Breast epithelium (tissue), 3 donors: ENCODE results near the gene COG3.
A peak's percentile ranks its signal among the peaks of the same experiment; 100 is the strongest.

Experiments used
- POLR2A ChIP-seq: fragments of 450-650 bp; IDR thresholded peaks from one replicate; pipeline ENCODE4 v1.6.1; 2016; ENCODE audit warnings: antibody characterized with exemption, mild to moderate bottlenecking, moderate library complexity
- POLR2AphosphoS5 ChIP-seq, 3 donors: sonication (generic); formaldehyde crosslinking; IDR thresholded peaks; one replicate each; pipeline ENCODE4 v1.6.1; 2017; ENCODE audit warnings: antibody characterized with exemption in 3 of 3
- TF ChIP-seq, protein P1 (sequence below), 3 donors: fragments of 450-650 bp; IDR thresholded peaks; one replicate each; pipeline ENCODE4 v1.5.1; 2016 to 2017; ENCODE audit warnings: antibody characterized with exemption in 3 of 3, mild to moderate bottlenecking in 3 of 3, moderate library complexity in 3 of 3

DNA sequence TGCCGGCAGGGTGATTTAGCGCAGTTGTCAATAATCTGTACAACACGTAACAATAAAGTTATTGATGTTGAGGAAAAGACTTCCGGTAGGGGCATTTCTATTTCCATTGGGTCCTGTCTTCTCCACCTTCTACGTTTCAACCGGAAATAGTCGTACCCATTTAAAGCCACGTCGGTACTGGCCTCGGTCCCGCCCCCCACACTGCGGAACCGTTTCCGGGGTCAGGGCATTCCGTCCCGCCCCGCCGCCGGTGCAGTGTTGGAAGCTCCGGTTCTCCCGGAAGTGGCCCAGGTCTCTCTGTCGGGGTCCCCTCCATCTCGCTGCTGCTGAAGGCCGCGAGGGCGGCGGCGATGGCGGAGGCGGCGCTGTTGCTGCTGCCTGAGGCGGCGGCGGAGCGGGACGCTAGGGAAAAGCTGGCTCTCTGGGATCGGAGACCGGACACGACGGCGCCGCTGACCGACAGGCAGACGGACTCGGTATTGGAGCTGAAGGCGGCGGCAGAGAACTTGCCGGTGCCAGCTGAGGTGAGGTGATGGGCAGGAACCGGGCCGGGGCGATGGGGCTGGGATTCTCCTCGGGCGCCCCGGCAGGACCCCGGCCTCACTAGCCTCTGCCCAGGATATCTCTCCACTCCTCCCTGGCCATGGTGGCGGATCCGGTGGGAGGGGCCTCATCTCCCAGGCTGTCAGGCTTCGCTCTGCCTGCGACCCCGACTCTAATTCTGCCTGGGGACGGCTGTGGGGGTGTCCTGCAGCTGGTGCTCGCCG is at the start of gene COG3:
- TF ChIP-seq POLR2A (peak; percentile 85), POLR2AphosphoS5 (IDR thresholded peaks at IDR 0.05) (peak; percentile 83 to 93 (median 87))
- TF ChIP-seq, protein P1, sequence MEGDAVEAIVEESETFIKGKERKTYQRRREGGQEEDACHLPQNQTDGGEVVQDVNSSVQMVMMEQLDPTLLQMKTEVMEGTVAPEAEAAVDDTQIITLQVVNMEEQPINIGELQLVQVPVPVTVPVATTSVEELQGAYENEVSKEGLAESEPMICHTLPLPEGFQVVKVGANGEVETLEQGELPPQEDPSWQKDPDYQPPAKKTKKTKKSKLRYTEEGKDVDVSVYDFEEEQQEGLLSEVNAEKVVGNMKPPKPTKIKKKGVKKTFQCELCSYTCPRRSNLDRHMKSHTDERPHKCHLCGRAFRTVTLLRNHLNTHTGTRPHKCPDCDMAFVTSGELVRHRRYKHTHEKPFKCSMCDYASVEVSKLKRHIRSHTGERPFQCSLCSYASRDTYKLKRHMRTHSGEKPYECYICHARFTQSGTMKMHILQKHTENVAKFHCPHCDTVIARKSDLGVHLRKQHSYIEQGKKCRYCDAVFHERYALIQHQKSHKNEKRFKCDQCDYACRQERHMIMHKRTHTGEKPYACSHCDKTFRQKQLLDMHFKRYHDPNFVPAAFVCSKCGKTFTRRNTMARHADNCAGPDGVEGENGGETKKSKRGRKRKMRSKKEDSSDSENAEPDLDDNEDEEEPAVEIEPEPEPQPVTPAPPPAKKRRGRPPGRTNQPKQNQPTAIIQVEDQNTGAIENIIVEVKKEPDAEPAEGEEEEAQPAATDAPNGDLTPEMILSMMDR (IDR thresholded peaks at IDR 0.05) = peak in 2 of 3 donors; percentile 4 to 76
